Activated T-helper 1 cell treated with anti-CD3 and anti-CD28 coated beads, Interleukin-12 subunit alpha, Interleukin-12 subunit beta, Interleukin-2, Interleukin-4 antibody, amounts not matched to agents 30 ng/mL and 10 ng/mL and 1 ng/mL, durations not matched to agents 14 hours and 24 hours and 36 hours (primary cell): Measurements from ENCODE around the gene APOL1. TPM values are rescaled to one million over a fixed set of nuclear protein-coding genes. Genes with fewer than 3 reads are reported as not detected.
A peak's percentile ranks its signal among the peaks of the same experiment; 100 is the strongest.
"Not testable (repeated sequence)": the region's sequence is repeated elsewhere in the genome, so short reads cannot be mapped to it uniquely, and the experiment has no call there.

ENCODE experiments used
- DNase-seq: peaks from one replicate; pipeline ENCODE4 v3.0.0; 2021; ENCODE audit warnings: low spot score
- H3K27ac Mint-ChIP-seq: one replicate; pipeline ENCODE4 v1.8.0; 2021; ENCODE audit warnings: mild to moderate bottlenecking, mixed read lengths
- H3K27me3 Mint-ChIP-seq: one replicate; pipeline ENCODE4 v1.8.0; 2022; ENCODE audit warnings: mild to moderate bottlenecking, moderate library complexity, mixed read lengths; ENCODE audit not compliant: insufficient read depth
- H3K36me3 Mint-ChIP-seq: one replicate; pipeline ENCODE4 v1.8.0; 2021; ENCODE audit warnings: low read depth, mixed read lengths
- H3K4me1 Mint-ChIP-seq: one replicate; pipeline ENCODE4 v1.8.0; 2021; ENCODE audit warnings: low read depth, mixed read lengths
- H3K4me3 Mint-ChIP-seq: one replicate; pipeline ENCODE4 v1.8.0; 2021; ENCODE audit warnings: mild to moderate bottlenecking, moderate library complexity, mixed read lengths
- H3K9me3 Mint-ChIP-seq: one replicate; pipeline ENCODE4 v1.8.0; 2021; ENCODE audit warnings: mixed read lengths
- intact Hi-C: fragments of 100-400 bp; cut with micrococcal nuclease; formaldehyde crosslinking; loops from one replicate; pipeline ENCODE4 v1.15.1; 2024
- total RNA-seq: library from RNA; stranded (reverse); gene quantifications from 2 replicates; pipeline ENCODE4 v1.2.3, GENCODE V29; 2022

Gene APOL1
- total RNA-seq, 1 donor from 2014 or later: 37.1 TPM

- Mint-ChIP-seq H3K4me1 (peaks cover 54% of the 10 kb centered on the region), H3K4me3 (peak within 1 kb of the TSS; percentile 99), H3K36me3 (peaks cover 35% of the 10 kb centered on the region), H3K27ac (peak within 1 kb of the TSS; percentile 97), H3K9me3 (peaks cover 16% of the 10 kb centered on the region), H3K27me3 (no peaks in the 10 kb centered on the region)
- DNase-seq: peak; percentile 84
- intact Hi-C loops: loop anchor here (1.0 to 10.0 kb wide), 8 partner anchors 15 to 591 kb away; partner anchors contain the start of genes APOL3, APOL6, EIF3D and FOXRED2
These were observed 13.3 kb upstream of the APOL1 start, which contains the start of gene APOL2 for GRCh38 chr22:36239401-36240171. TSS of gene APOL2 (minus strand) at chr22:36239527. CDS start at chr22:36233162, 6,365 bp downstream.

GRCh38 chr22:36243986-36244385, 8.9 kb upstream of the APOL1 start:
- Mint-ChIP-seq H3K36me3 (peaks cover 4% of the 10 kb centered on the region), H3K27ac (no peak overlapping the region), H3K4me1 (peaks cover 16% of the 10 kb centered on the region), H3K9me3 (peaks cover 17% of the 10 kb centered on the region), H3K27me3 (no peaks in the 10 kb centered on the region), H3K4me3 (no peak overlapping the region)
- no peak for DNase-seq
- intact Hi-C loops: no loop called here

GRCh38 chr22:36244522-36245391, 8.2 kb upstream of the APOL1 start:
- intact Hi-C loops: no loop called here
- DNase-seq: no peak
- Mint-ChIP-seq H3K27me3 (no peaks in the 10 kb centered on the region), H3K4me3 (no peak overlapping the region), H3K36me3 (no peaks in the 10 kb centered on the region), H3K9me3 (peaks cover 20% of the 10 kb centered on the region), H3K4me1 (peaks cover 9% of the 10 kb centered on the region), H3K27ac (no peak overlapping the region)

GRCh38 chr22:36245805-36246356, 7.1 kb upstream of the APOL1 start:
- H3K36me3 Mint-ChIP-seq: no peaks in the 10 kb centered on the region
- DNase-seq: no peak
- no peaks in the 10 kb centered on the region for H3K4me1 Mint-ChIP-seq
- H3K27ac Mint-ChIP-seq: no peak overlapping the region
- intact Hi-C loops: no loop called here
- H3K27me3 Mint-ChIP-seq: no peaks in the 10 kb centered on the region
- peaks cover 20% of the 10 kb centered on the region for H3K9me3 Mint-ChIP-seq
- no peak overlapping the region for H3K4me3 Mint-ChIP-seq

- DNase-seq: no peak
- Mint-ChIP-seq H3K4me3 (no peak overlapping the region), H3K36me3 (no peaks in the 10 kb centered on the region), H3K27me3 (no peaks in the 10 kb centered on the region), H3K4me1 (peaks cover 4% of the 10 kb centered on the region), H3K27ac (no peak overlapping the region), H3K9me3 (peaks cover 20% of the 10 kb centered on the region)
- intact Hi-C loops: no loop called here
These were observed 6.2 kb upstream of the APOL1 start for GRCh38 chr22:36246718-36247117.

- no peak for DNase-seq
- Mint-ChIP-seq H3K4me3 (no peak overlapping the region), H3K36me3 (no peaks in the 10 kb centered on the region), H3K9me3 (peaks cover 13% of the 10 kb centered on the region), H3K4me1 (peaks cover 15% of the 10 kb centered on the region), H3K27me3 (no peaks in the 10 kb centered on the region), H3K27ac (no peak overlapping the region)
- intact Hi-C loops: no loop called here
These were observed 5.0 kb upstream of the APOL1 start for GRCh38 chr22:36247955-36248354.

GRCh38 chr22:36249160-36249559, 3.8 kb upstream of the APOL1 start:
- intact Hi-C loops: no loop called here
- Mint-ChIP-seq H3K4me3 (no peak overlapping the region), H3K4me1 (peaks cover 27% of the 10 kb centered on the region), H3K27me3 (no peaks in the 10 kb centered on the region), H3K27ac (no peak overlapping the region), H3K9me3 (peaks cover 13% of the 10 kb centered on the region), H3K36me3 (peaks cover 2% of the 10 kb centered on the region)
- no peak for DNase-seq

- H3K27me3 Mint-ChIP-seq, DNase-seq, H3K36me3 Mint-ChIP-seq, intact Hi-C loops, H3K4me3 Mint-ChIP-seq, H3K27ac Mint-ChIP-seq: not testable (repeated sequence)
- Mint-ChIP-seq H3K4me1 (peaks cover 40% of the 10 kb centered on the region), H3K9me3 (peaks cover 13% of the 10 kb centered on the region)
These were observed 2.5 kb upstream of the APOL1 start for GRCh38 chr22:36250292-36250960.

- peak overlapping the region; percentile 93 for H3K4me3 Mint-ChIP-seq
- H3K27me3 Mint-ChIP-seq, intact Hi-C loops, H3K36me3 Mint-ChIP-seq, DNase-seq: not testable (repeated sequence)
- H3K9me3 Mint-ChIP-seq: peaks cover 13% of the 10 kb centered on the region
- H3K27ac Mint-ChIP-seq: peak overlapping the region; percentile 23
- H3K4me1 Mint-ChIP-seq: peaks cover 57% of the 10 kb centered on the region
These were observed 839 bp upstream of the APOL1 start for GRCh38 chr22:36251979-36252608.

- no peak for DNase-seq
- H3K9me3 Mint-ChIP-seq: peaks cover 5% of the 10 kb centered on the region
- intact Hi-C loops: loop anchor here (1.0 kb wide), 1 partner anchor 15 kb away; the partner anchor contains the start of gene APOL2
- H3K36me3 Mint-ChIP-seq: peaks cover 17% of the 10 kb centered on the region
- peak overlapping the region; percentile 93 for H3K4me3 Mint-ChIP-seq
- peak overlapping the region; percentile 83 for H3K27ac Mint-ChIP-seq
- H3K27me3 Mint-ChIP-seq: no peaks in the 10 kb centered on the region
- H3K4me1 Mint-ChIP-seq: peaks cover 69% of the 10 kb centered on the region
These were observed 874 bp downstream of the APOL1 start for GRCh38 chr22:36253523-36254490.

GRCh38 chr22:36255572-36255971, 2.6 kb downstream of the APOL1 start:
- peaks cover 78% of the 10 kb centered on the region for H3K4me1 Mint-ChIP-seq
- H3K27me3 Mint-ChIP-seq, H3K9me3 Mint-ChIP-seq, intact Hi-C loops, DNase-seq: not testable (repeated sequence)
- peak overlapping the region; percentile 28 for H3K27ac Mint-ChIP-seq
- H3K36me3 Mint-ChIP-seq: peaks cover 28% of the 10 kb centered on the region
- H3K4me3 Mint-ChIP-seq: peak overlapping the region; percentile 93
